Measurements from ENCODE around the gene CDH2. TPM values are rescaled to one million over a fixed set of nuclear protein-coding genes. Genes with fewer than 3 reads are reported as not detected.
"Not testable (repeated sequence)": the region's sequence is repeated elsewhere in the genome, so short reads cannot be mapped to it uniquely, and the experiment has no call there.

Gene CDH2
- total RNA-seq, 4 donors from 2014 or later = 3.9 to 9.8 (median 7.5) TPM

DNA sequence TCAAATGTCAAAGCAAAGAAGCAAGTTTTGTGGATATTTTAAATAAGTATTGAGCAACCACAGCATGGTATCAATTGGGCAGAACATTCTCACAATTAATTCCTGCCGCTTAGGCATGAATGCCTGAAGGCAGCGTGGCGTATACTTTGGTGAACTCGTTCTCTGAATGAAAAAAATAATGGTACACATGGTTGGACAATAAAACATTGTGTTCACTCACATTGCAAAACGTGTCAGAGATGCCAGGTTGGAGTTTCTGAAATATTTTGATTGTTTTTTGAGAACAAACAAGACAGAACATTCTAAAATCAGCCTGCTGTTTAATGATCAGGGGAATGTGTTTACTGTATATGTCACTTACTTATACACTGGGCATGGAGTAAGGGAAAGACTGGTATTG, 254.2 kb downstream of the CDH2 start:
- Histone ChIP-seq H3K4me1 (no peaks in the 10 kb centered on the region), H3K27me3 (no peaks in the 10 kb centered on the region), H3K27ac (no peak overlapping the region), H3K36me3 (no peaks in the 10 kb centered on the region), H3K9me3 (no peaks in the 10 kb centered on the region), H3K4me3 (no peak overlapping the region)
- 51 to 57% methylated on average over 5 of the region's 5 CpGs for WGBS, 2 donors
- no peak for DNase-seq (ENCODE audit: low spot score in 2 of 2)
- TF ChIP-seq POLR2A (IDR thresholded peaks at IDR 0.05) = no peak
- no peak for TF ChIP-seq EP300 (IDR thresholded peaks at IDR 0.05)
- TF ChIP-seq, protein P1, sequence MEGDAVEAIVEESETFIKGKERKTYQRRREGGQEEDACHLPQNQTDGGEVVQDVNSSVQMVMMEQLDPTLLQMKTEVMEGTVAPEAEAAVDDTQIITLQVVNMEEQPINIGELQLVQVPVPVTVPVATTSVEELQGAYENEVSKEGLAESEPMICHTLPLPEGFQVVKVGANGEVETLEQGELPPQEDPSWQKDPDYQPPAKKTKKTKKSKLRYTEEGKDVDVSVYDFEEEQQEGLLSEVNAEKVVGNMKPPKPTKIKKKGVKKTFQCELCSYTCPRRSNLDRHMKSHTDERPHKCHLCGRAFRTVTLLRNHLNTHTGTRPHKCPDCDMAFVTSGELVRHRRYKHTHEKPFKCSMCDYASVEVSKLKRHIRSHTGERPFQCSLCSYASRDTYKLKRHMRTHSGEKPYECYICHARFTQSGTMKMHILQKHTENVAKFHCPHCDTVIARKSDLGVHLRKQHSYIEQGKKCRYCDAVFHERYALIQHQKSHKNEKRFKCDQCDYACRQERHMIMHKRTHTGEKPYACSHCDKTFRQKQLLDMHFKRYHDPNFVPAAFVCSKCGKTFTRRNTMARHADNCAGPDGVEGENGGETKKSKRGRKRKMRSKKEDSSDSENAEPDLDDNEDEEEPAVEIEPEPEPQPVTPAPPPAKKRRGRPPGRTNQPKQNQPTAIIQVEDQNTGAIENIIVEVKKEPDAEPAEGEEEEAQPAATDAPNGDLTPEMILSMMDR (IDR thresholded peaks at IDR 0.05) = no peak

DNA sequence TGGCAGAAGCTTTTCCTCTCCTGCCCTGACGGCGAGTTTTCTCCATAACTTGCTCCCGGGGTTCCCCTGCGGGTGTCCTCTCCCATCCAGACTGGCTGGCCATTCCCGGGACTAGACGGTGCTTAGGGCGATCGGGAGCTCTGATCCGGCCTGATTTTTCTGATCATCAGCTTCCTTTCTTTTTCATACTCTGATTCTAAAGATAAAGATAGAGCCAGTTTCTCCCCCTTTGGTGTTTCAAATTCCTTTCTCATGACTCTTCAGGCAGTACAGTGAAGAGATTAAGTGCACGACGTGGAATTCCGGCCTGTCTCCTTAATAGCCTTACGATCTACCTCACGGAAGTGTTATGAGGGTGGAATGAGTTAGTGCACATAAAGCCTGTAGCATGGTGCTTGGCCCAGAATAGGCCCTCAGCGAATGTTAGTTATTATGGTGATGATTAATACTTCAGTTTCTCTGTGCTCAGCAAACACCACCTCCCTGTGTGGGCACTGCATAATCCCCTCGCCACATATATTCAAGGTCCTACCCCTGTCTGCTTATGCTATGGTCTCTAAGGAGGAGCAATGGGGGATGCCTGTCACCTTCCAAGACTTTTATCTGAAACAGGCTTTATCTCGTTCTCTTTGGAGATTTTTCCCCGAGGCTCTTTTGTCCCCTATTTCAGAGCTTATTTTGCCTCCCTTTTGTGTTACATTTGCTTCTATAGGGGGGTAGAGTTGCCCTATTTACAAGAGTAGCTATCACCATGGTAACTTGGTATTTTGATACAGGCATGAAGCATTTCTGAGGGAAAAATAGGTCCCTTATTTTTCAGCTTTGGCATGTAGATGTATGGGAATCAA, 254.8 kb downstream of the CDH2 start:
- WGBS, 2 donors = 38 to 40% methylated on average over 18 of the region's 18 CpGs
- Histone ChIP-seq H3K9me3 (no peaks in the 10 kb centered on the region), H3K36me3 (no peaks in the 10 kb centered on the region), H3K4me1 (no peaks in the 10 kb centered on the region), H3K27ac (no peak overlapping the region), H3K27me3 (no peaks in the 10 kb centered on the region), H3K4me3 (no peak overlapping the region)
- no peak for DNase-seq (ENCODE audit: low spot score in 2 of 2)
- TF ChIP-seq POLR2A (IDR thresholded peaks at IDR 0.05) = no peak
- TF ChIP-seq, protein P1 (IDR thresholded peaks at IDR 0.05) = no peak
- no peak for TF ChIP-seq EP300 (IDR thresholded peaks at IDR 0.05)

DNA sequence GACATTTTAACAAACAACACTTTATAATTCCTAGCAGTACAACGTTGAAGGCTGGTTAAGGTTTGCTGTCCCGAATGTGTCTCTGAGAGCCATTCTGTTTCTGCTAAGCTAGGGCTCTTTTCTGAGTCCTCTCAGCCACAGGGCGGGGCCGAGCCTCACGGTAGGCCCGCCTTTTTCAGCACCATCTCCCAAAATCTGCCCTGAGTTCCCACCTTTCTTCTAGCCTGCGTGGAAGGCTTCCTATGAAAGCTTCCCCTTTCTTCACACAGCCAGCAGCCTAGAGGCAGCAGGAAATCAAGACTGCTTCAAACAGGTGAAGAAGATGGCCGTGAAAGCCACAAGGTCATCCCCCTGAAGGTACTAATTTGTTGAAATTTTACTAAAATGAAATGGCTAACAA, 255.5 kb downstream of the CDH2 start:
- Histone ChIP-seq H3K9me3 (no peaks in the 10 kb centered on the region), H3K4me1 (no peaks in the 10 kb centered on the region), H3K36me3 (no peaks in the 10 kb centered on the region), H3K27me3 (no peaks in the 10 kb centered on the region), H3K4me3 (no peak overlapping the region), H3K27ac (no peak overlapping the region)
- TF ChIP-seq EP300 (IDR thresholded peaks at IDR 0.05) (no peak), POLR2A (IDR thresholded peaks at IDR 0.05) (no peak)
- TF ChIP-seq, protein P1 (IDR thresholded peaks at IDR 0.05) = no peak
- DNase-seq (ENCODE audit: low spot score in 2 of 2) = no peak
- 57 to 72% methylated on average over 8 of the region's 8 CpGs for WGBS, 2 donors

- H3K4me3 ChIP-seq = no peak overlapping the region
- no peaks in the 10 kb centered on the region for H3K9me3 ChIP-seq
- H3K36me3 ChIP-seq = no peaks in the 10 kb centered on the region
- H3K27ac ChIP-seq = no peak overlapping the region
- WGBS, 2 donors = 76 to 79% methylated on average over 3 of the region's 3 CpGs
- no peak for DNase-seq (ENCODE audit: low spot score in 2 of 2)
- TF ChIP-seq, protein P1 (IDR thresholded peaks at IDR 0.05) = no peak
- TF ChIP-seq POLR2A (IDR thresholded peaks at IDR 0.05) (no peak), EP300 (IDR thresholded peaks at IDR 0.05) (no peak)
- no peaks in the 10 kb centered on the region for H3K27me3 ChIP-seq
- no peaks in the 10 kb centered on the region for H3K4me1 ChIP-seq
Observed at GRCh38 chr18:27920836-27921235, 256.1 kb downstream of the CDH2 start.

DNA sequence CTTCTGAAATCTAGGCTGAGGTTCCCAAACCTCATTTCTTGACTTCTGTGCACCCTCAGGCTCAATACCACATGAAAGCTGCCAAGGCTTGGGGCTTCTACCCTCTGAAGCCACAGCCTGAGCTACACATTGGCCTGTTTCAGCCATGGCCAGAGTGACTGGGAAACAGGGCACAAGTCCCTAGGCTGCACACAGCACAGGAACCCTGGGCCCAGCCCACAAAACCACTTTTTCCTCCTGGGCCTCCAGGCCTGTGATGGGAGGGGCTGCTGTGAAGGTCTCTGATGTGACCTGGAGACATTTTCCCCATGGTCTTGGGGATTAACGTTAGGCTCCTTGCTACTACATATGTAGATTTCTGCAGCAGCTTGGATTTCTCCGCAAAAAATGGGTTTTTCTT, 270.7 kb downstream of the CDH2 start:
- H3K4me3 ChIP-seq; H3K27me3 ChIP-seq; H3K36me3 ChIP-seq; H3K27ac ChIP-seq; DNase-seq (ENCODE audit: low spot score in 2 of 2); H3K4me1 ChIP-seq: not testable (repeated sequence)
- WGBS, 2 donors = 94 to 96% methylated on average over 2 of the region's 2 CpGs
- peaks cover 0 to 39% (median 3%) of the 10 kb centered on the region in 4 donors for H3K9me3 ChIP-seq
